ENCODE results near the gene HOXD3.

Gene HOXD3

DNA sequence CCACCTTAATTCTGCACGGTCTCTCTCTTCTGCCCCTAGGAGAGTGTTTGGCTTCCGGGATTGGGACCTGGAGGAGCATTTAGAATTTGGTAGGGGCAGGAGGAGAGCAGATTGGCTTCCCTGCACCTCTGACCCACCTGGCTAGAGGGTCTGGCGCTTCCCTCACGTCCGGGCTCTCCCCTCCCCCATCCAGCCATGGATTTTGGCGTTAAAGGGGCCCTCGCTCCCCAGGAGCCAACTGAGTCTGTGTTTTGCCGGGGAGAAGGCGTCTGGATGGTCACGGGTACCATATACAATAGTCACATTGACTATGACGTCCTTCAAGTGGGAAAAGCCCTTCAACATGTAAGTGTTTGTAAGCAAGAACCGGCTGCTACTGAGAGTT, 6.6 kb downstream of the HOXD3 start:
- no peaks in the 10 kb centered on the region for H4K20me1 ChIP-seq (ENCODE audit: insufficient read depth, low read length)
- no peaks in the 10 kb centered on the region for H3K4me1 ChIP-seq (ENCODE audit: low read length)
- no peak for DNase-seq
- no peak overlapping the region for H3K27ac ChIP-seq (ENCODE audit: low read length)
- peaks cover 8% of the 10 kb centered on the region; the same call in 1 of the 2 replicates for H3K27me3 ChIP-seq (replicated peaks; ENCODE audit: insufficient read depth, low read length)
- H3K79me2 ChIP-seq (ENCODE audit: low read length): no peaks in the 10 kb centered on the region
- H3K36me3 ChIP-seq (replicated peaks; ENCODE audit: insufficient read depth, low read length): no peaks in the 10 kb centered on the region
- no peaks in the 10 kb centered on the region for H3K9me2 ChIP-seq (replicated peaks; ENCODE audit: insufficient read depth, low read length)
- H3K4me3 ChIP-seq (ENCODE audit: low read length): no peak overlapping the region
- no peak overlapping the region for H2AFZ ChIP-seq (ENCODE audit: low read length)
- no peaks in the 10 kb centered on the region for H3F3A ChIP-seq (ENCODE audit: insufficient read depth, low read length)
- no peak overlapping the region for H3K4me2 ChIP-seq (ENCODE audit: low read depth, low read length)
- H3K9ac ChIP-seq (ENCODE audit: low read length): no peak overlapping the region
- no peaks in the 10 kb centered on the region for H3K9me3 ChIP-seq (replicated peaks; ENCODE audit: insufficient read depth, low read length)
- TF ChIP-seq EZH2 (optimal IDR thresholded peaks at IDR 0.05; ENCODE audit: low read depth, low read length) (no peak), EZH2phosphoT487 (IDR thresholded peaks at IDR 0.05; ENCODE audit: low read length) (no peak)
- TF ChIP-seq, protein P1, sequence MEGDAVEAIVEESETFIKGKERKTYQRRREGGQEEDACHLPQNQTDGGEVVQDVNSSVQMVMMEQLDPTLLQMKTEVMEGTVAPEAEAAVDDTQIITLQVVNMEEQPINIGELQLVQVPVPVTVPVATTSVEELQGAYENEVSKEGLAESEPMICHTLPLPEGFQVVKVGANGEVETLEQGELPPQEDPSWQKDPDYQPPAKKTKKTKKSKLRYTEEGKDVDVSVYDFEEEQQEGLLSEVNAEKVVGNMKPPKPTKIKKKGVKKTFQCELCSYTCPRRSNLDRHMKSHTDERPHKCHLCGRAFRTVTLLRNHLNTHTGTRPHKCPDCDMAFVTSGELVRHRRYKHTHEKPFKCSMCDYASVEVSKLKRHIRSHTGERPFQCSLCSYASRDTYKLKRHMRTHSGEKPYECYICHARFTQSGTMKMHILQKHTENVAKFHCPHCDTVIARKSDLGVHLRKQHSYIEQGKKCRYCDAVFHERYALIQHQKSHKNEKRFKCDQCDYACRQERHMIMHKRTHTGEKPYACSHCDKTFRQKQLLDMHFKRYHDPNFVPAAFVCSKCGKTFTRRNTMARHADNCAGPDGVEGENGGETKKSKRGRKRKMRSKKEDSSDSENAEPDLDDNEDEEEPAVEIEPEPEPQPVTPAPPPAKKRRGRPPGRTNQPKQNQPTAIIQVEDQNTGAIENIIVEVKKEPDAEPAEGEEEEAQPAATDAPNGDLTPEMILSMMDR (IDR thresholded peaks at IDR 0.05; ENCODE audit: low read length): no peak

DNA sequence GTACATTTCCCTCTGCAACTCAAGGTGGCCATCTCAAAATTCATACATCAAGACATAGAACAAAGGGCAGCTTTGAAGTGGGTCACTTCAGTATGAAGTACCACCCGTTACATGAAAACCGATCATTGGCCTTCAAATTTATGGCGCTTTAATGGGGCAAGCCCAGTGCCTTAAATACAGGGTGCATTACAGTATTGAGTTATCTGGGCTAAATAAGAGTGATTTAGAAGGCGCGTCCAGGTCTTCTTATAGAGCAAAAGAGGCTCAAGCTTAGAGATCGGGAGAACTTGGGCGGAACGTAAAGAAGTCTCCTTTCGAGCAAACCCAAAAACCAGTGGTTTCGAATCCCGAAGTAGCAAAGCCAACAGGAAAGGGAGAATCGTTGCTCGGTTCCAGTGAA, 7.1 kb downstream of the HOXD3 start:
- Histone ChIP-seq H3K27me3 (replicated peaks; ENCODE audit: insufficient read depth, low read length) (peaks cover 8% of the 10 kb centered on the region; the same call in 1 of the 2 replicates), H3K27ac (ENCODE audit: low read length) (no peak overlapping the region)

GRCh38 chr2:176164611-176165369, 7.7 kb downstream of the HOXD3 start:
- H3K9me3 ChIP-seq (replicated peaks; ENCODE audit: insufficient read depth, low read length): no peaks in the 10 kb centered on the region
- H3K4me3 ChIP-seq (ENCODE audit: low read length): no peak overlapping the region
- no peaks in the 10 kb centered on the region for H3F3A ChIP-seq (ENCODE audit: insufficient read depth, low read length)
- no peak overlapping the region for H2AFZ ChIP-seq (ENCODE audit: low read length)
- TF ChIP-seq, protein P1 (IDR thresholded peaks at IDR 0.05; ENCODE audit: low read length): no peak
- TF ChIP-seq EZH2 (optimal IDR thresholded peaks at IDR 0.05; ENCODE audit: low read depth, low read length) (no peak), EZH2phosphoT487 (IDR thresholded peaks at IDR 0.05; ENCODE audit: low read length) (no peak)
- no peak overlapping the region for H3K9ac ChIP-seq (ENCODE audit: low read length)
- H3K79me2 ChIP-seq (ENCODE audit: low read length): no peaks in the 10 kb centered on the region
- no peaks in the 10 kb centered on the region for H4K20me1 ChIP-seq (ENCODE audit: insufficient read depth, low read length)
- no peak overlapping the region for H3K4me2 ChIP-seq (ENCODE audit: low read depth, low read length)
- no peak for DNase-seq
- H3K4me1 ChIP-seq (ENCODE audit: low read length): no peaks in the 10 kb centered on the region
- H3K27ac ChIP-seq (ENCODE audit: low read length): no peak overlapping the region
- no peaks in the 10 kb centered on the region for H3K36me3 ChIP-seq (replicated peaks; ENCODE audit: insufficient read depth, low read length)
- no peaks in the 10 kb centered on the region for H3K9me2 ChIP-seq (replicated peaks; ENCODE audit: insufficient read depth, low read length)
- peaks cover 8% of the 10 kb centered on the region; the same call in 1 of the 2 replicates for H3K27me3 ChIP-seq (replicated peaks; ENCODE audit: insufficient read depth, low read length)

More for the DNA sequence above, 7.1 kb downstream of the HOXD3 start:
- TF ChIP-seq EZH2 (optimal IDR thresholded peaks at IDR 0.05; ENCODE audit: low read depth, low read length) (no peak), EZH2phosphoT487 (IDR thresholded peaks at IDR 0.05; ENCODE audit: low read length) (no peak)
- TF ChIP-seq, protein P1 (IDR thresholded peaks at IDR 0.05; ENCODE audit: low read length): no peak
- Histone ChIP-seq H3F3A (ENCODE audit: insufficient read depth, low read length) (no peaks in the 10 kb centered on the region), H2AFZ (ENCODE audit: low read length) (no peak overlapping the region), H3K4me1 (ENCODE audit: low read length) (no peaks in the 10 kb centered on the region), H3K4me2 (ENCODE audit: low read depth, low read length) (no peak overlapping the region), H3K36me3 (replicated peaks; ENCODE audit: insufficient read depth, low read length) (no peaks in the 10 kb centered on the region), H3K79me2 (ENCODE audit: low read length) (no peaks in the 10 kb centered on the region), H4K20me1 (ENCODE audit: insufficient read depth, low read length) (no peaks in the 10 kb centered on the region), H3K4me3 (ENCODE audit: low read length) (no peak overlapping the region), H3K9ac (ENCODE audit: low read length) (no peak overlapping the region), H3K9me2 (replicated peaks; ENCODE audit: insufficient read depth, low read length) (no peaks in the 10 kb centered on the region), H3K9me3 (replicated peaks; ENCODE audit: insufficient read depth, low read length) (no peaks in the 10 kb centered on the region)
- no peak for DNase-seq
